HCT116 (cell line): Measurements from ENCODE around the gene UBE2R2. TPM values are rescaled to one million over a fixed set of nuclear protein-coding genes. Genes with fewer than 3 reads are reported as not detected.
"Not testable (repeated sequence)": the region's sequence is repeated elsewhere in the genome, so short reads cannot be mapped to it uniquely, and the experiment has no call there.

Source experiments
- ATAC-seq: fragments of 200-7000 bp; cut with Tn5 transposase; 2 replicates; pipeline ENCODE4 v1.9.1; 2020; ENCODE audit warnings: mild to moderate bottlenecking, moderate library complexity
- BruUV-seq: library from RNA; stranded (reverse); fragments of 400-500 nt; replicated peaks from 2 replicates; lab custom pipeline; 2021; lab: Mats Ljungman, UMichigan
- CTCF ChIA-PET: fragments of 300-600 bp; sonication (Branson Sonifier 250); formaldehyde crosslinking; loops from one replicate; lab custom pipeline; 2021; ENCODE audit warnings: antibody characterized with exemption; lab: Charles Lee
- POLR2A ChIA-PET: fragments of 300-600, 350-600 bp; sonication (Branson Sonifier 250); formaldehyde crosslinking; loops from one replicate; lab custom pipeline; 2021; ENCODE audit warnings: antibody characterized with exemption; lab: Charles Lee
- RAD21 ChIA-PET, 2 experiments: fragments of 300-600 bp; sonication (Branson Sonifier 250); formaldehyde crosslinking; loops; one replicate each; lab custom pipeline; 2023; ENCODE audit warnings: low total read pairs in 2 of 2; ENCODE audit not compliant: uncharacterized antibody in 2 of 2, unreplicated experiment in 2 of 2, low non-redundant PET in 1 of 2; lab: Charles Lee
- DNase-seq: peaks from one replicate; pipeline ENCODE4 v3.0.0-alpha.2; 2010; ENCODE audit warnings: low read depth, low spot score
- H2AFZ ChIP-seq: fragments of 200-600 bp; shearing (Covaris generic), sonication (generic); 2 replicates; pipeline ENCODE4 v1.6.1; 2017; ENCODE audit warnings: low read depth, mixed run types, mixed read lengths, antibody characterized with exemption, low read length; ENCODE audit not compliant: poor library complexity, severe bottlenecking
- H3K27ac ChIP-seq: 2 replicates; pipeline ENCODE4 v1.5.1; 2012; ENCODE audit warnings: low read depth, low read length
- H3K27me3 ChIP-seq: fragments of 200-600 bp; sonication (generic); 2 replicates; pipeline ENCODE4 v1.6.1; 2016; ENCODE audit warnings: mixed run types, low read length, mixed read lengths; ENCODE audit not compliant: insufficient read depth
- H3K36me3 ChIP-seq, 2 experiments: fragments of 200-500 bp in 1 of 2; fragments of 200-600 bp in 1 of 2; sonication (Bioruptor generic) in 1 of 2; sonication (generic) in 1 of 2; 2 replicates each; pipeline versions ENCODE4 v1.5.1 to v1.6.1; 2014 to 2016; ENCODE audit warnings: low read length in 2 of 2, inconsistent platforms in 1 of 2, mixed read lengths in 1 of 2, mixed run types in 1 of 2; ENCODE audit not compliant: insufficient read depth in 2 of 2, control insufficient read depth in 1 of 2
- H3K4me1 ChIP-seq, 2 experiments: fragments of 200-600 bp in 1 of 2; sonication (generic) in 1 of 2; 2 replicates each; pipeline versions ENCODE4 v1.5.1 to v1.6.1; 2012 to 2017; ENCODE audit warnings: low read length in 2 of 2, inconsistent platforms in 1 of 2, mild to moderate bottlenecking in 1 of 2, mixed read lengths in 1 of 2, mixed run types in 1 of 2, moderate library complexity in 1 of 2; ENCODE audit not compliant: insufficient read depth in 2 of 2, control insufficient read depth in 1 of 2
- H3K4me2 ChIP-seq: fragments of 200-600 bp; sonication (generic); 2 replicates; pipeline ENCODE4 v1.6.1; 2017; ENCODE audit warnings: mixed run types, low read length, mixed read lengths
- H3K4me3 ChIP-seq, 2 experiments: fragments of 200-600 bp in 1 of 2; sonication (generic) in 1 of 2; replicated peaks in 1 of 2; 2 replicates each; pipeline ENCODE4 v1.5.1; 2011 to 2016; ENCODE audit warnings: low read length in 2 of 2, control low read depth in 1 of 2, low read depth in 1 of 2, mild to moderate bottlenecking in 1 of 2, mixed read lengths in 1 of 2, mixed run types in 1 of 2
- H3K79me2 ChIP-seq: fragments of 200-600 bp; sonication (generic); 2 replicates; pipeline ENCODE4 v1.6.1; 2017; ENCODE audit warnings: mild to moderate bottlenecking, mixed run types, low read length, moderate library complexity, mixed read lengths; ENCODE audit not compliant: insufficient read depth
- H3K9ac ChIP-seq: fragments of 200-600 bp; sonication (generic); 2 replicates; pipeline ENCODE4 v1.6.1; 2016; ENCODE audit warnings: low read length, mixed read lengths
- H3K9me2 ChIP-seq: fragments of 200-600 bp; sonication (generic), shearing (Covaris generic); 2 replicates; pipeline ENCODE4 v1.6.1; 2017; ENCODE audit warnings: mixed run types, mild to moderate bottlenecking, moderate library complexity; ENCODE audit not compliant: insufficient read depth
- H3K9me3 ChIP-seq, 2 experiments: fragments of 200-500 bp in 1 of 2; fragments of 200-600 bp in 1 of 2; sonication (Bioruptor generic) in 1 of 2; sonication (generic) in 1 of 2; 2 replicates each; pipeline ENCODE4 v1.6.1; 2014 to 2017; ENCODE audit warnings: low read length in 2 of 2, mixed read lengths in 2 of 2, inconsistent platforms in 1 of 2, low read depth in 1 of 2, mild to moderate bottlenecking in 1 of 2, mixed run types in 1 of 2, moderate library complexity in 1 of 2; ENCODE audit not compliant: control insufficient read depth in 1 of 2, insufficient read depth in 1 of 2
- H4K20me1 ChIP-seq: fragments of 200-600 bp; sonication (generic), shearing (Covaris generic); 2 replicates; pipeline ENCODE4 v1.6.1; 2017; ENCODE audit warnings: mixed run types, mild to moderate bottlenecking, moderate library complexity; ENCODE audit not compliant: insufficient read depth
- EGR1 ChIP-seq: IDR thresholded peaks from 2 replicates; pipeline ENCODE4 v1.6.1; 2012; ENCODE audit warnings: low read depth
- FOSL1 ChIP-seq: IDR thresholded peaks from 2 replicates; pipeline ENCODE4 v1.6.1; 2012; ENCODE audit warnings: low read depth
- POLR2A ChIP-seq: IDR thresholded peaks from 2 replicates; pipeline ENCODE4 v1.7.0; 2011; ENCODE audit warnings: borderline replicate concordance; ENCODE audit not compliant: insufficient read depth, insufficient read length; ENCODE audit errors: extremely low read depth
- intact Hi-C: fragments of 100-400 bp; cut with micrococcal nuclease; formaldehyde crosslinking; loops from 2 replicates; pipeline ENCODE4 v1.10.0; 2022
- total RNA-seq: library from RNA; stranded (reverse); gene quantifications from one replicate; pipeline ENCODE4 v1.2.1, GENCODE V29; 2021; ENCODE audit not compliant: unreplicated experiment
- TF ChIP-seq, protein P1 (sequence below): IDR thresholded peaks from 2 replicates; pipeline ENCODE4 v1.6.1; 2011; ENCODE audit warnings: mild to moderate bottlenecking, low read length, moderate library complexity; ENCODE audit not compliant: insufficient replicate concordance; ENCODE audit errors: extremely low read depth
- TF ChIP-seq, protein P2 (sequence below), 3 experiments: fragments of 200-600 bp in 1 of 3; sonication (generic) in 1 of 3; IDR thresholded peaks in 2 of 3; conservative IDR thresholded peaks in 1 of 3; 2 replicates each; pipeline ENCODE4 v1.5.1; 2012 to 2017; ENCODE audit warnings: low read depth in 2 of 3, low read length in 2 of 3, antibody characterized with exemption in 1 of 3, borderline replicate concordance in 1 of 3, control low read depth in 1 of 3, mild to moderate bottlenecking in 1 of 3, mixed read lengths in 1 of 3, mixed run types in 1 of 3, moderate library complexity in 1 of 3; ENCODE audit not compliant: insufficient read depth in 1 of 3

Gene UBE2R2
- total RNA-seq, 1 experiment from 2014 or later, result 47.0 TPM

DNA sequence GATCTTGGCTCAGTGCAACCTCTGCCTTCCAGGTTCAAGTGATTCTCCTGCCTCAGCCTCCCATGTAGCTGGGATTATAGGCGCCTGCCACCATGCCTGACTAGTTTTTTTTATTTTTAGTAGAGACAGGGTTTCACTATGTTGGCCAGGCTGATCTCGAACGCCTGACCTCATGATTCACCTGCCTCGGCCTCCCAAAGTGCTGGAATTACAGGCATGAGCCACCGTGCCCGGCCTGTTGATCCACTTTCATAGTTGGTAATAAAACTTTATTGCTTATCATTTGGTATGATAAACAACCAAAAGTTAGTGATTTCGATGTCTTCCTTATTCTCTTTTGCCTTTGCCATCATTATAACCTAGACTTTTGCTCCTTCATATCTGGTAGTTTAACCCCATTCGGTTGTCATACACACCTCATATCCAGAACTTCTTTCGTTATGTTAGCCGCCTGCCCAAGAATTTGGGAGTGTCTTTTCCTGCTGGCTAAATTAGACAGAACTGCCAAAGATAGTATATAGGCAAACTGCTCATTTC, 45.0 kb downstream of the UBE2R2 start:
- intact Hi-C loops, result no loop called here

DNA sequence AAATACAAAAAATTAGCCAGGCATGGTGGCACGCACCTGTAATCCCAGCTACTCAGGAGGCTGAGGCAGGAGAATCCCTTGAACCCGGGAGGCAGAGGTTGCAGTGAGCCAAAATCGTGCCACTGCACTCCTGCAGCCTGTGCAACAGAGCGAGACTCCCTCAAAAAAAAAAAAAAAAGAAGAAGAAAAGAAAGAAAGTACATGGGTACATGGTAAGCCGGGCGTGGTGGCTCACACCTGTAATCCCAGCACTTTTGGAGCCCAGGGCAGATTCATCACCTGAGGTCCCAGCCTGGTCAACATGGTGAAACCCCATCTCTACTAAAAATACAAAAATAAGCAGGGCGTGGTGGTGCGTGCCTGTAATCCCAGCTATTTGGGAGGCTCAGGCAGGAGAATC, 46.1 kb downstream of the UBE2R2 start:
- H3K9ac ChIP-seq, H3K4me2 ChIP-seq, H3K9me3 ChIP-seq, CTCF ChIA-PET, H3K27ac ChIP-seq, H3K9me2 ChIP-seq, H3K4me3 ChIP-seq, POLR2A ChIA-PET, H3K36me3 ChIP-seq, H3K27me3 ChIP-seq, RAD21 ChIA-PET, H2AFZ ChIP-seq, ATAC-seq, intact Hi-C loops, DNase-seq, BruUV-seq: not testable (repeated sequence)
- H3K4me1 ChIP-seq, result peaks cover 17 to 56% of the 10 kb centered on the region in 2 experiments
- H3K79me2 ChIP-seq, result peaks cover 97% of the 10 kb centered on the region
- peaks cover 17% of the 10 kb centered on the region; the same call in 1 of the 2 replicates for H4K20me1 ChIP-seq

More for the DNA sequence above, 45.0 kb downstream of the UBE2R2 start:
- no peaks in the 10 kb centered on the region for H3K36me3 ChIP-seq
- peaks cover 20 to 59% of the 10 kb centered on the region in 2 experiments for H3K4me1 ChIP-seq
- H2AFZ ChIP-seq, result no peak overlapping the region
- no peak overlapping the region for H3K27ac ChIP-seq
- TF ChIP-seq, protein P1, sequence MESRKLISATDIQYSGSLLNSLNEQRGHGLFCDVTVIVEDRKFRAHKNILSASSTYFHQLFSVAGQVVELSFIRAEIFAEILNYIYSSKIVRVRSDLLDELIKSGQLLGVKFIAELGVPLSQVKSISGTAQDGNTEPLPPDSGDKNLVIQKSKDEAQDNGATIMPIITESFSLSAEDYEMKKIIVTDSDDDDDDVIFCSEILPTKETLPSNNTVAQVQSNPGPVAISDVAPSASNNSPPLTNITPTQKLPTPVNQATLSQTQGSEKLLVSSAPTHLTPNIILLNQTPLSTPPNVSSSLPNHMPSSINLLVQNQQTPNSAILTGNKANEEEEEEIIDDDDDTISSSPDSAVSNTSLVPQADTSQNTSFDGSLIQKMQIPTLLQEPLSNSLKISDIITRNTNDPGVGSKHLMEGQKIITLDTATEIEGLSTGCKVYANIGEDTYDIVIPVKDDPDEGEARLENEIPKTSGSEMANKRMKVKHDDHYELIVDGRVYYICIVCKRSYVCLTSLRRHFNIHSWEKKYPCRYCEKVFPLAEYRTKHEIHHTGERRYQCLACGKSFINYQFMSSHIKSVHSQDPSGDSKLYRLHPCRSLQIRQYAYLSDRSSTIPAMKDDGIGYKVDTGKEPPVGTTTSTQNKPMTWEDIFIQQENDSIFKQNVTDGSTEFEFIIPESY, result no peak
- TF ChIP-seq EGR1 (no peak), FOSL1 (no peak), POLR2A (no peak)
- TF ChIP-seq, protein P2, sequence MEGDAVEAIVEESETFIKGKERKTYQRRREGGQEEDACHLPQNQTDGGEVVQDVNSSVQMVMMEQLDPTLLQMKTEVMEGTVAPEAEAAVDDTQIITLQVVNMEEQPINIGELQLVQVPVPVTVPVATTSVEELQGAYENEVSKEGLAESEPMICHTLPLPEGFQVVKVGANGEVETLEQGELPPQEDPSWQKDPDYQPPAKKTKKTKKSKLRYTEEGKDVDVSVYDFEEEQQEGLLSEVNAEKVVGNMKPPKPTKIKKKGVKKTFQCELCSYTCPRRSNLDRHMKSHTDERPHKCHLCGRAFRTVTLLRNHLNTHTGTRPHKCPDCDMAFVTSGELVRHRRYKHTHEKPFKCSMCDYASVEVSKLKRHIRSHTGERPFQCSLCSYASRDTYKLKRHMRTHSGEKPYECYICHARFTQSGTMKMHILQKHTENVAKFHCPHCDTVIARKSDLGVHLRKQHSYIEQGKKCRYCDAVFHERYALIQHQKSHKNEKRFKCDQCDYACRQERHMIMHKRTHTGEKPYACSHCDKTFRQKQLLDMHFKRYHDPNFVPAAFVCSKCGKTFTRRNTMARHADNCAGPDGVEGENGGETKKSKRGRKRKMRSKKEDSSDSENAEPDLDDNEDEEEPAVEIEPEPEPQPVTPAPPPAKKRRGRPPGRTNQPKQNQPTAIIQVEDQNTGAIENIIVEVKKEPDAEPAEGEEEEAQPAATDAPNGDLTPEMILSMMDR (IDR thresholded peaks at IDR 0.05 in 2 of 3, conservative IDR thresholded peaks at IDR 0.05 in 1 of 3; ENCODE audit: borderline replicate concordance in 1 of 3, insufficient read depth in 1 of 3, low read depth in 2 of 3, low read length in 2 of 3), result no peak
- no peak for DNase-seq
- H3K4me3 ChIP-seq, result no peak overlapping the region
- H3K4me2 ChIP-seq, result no peak overlapping the region
- ChIA-PET CTCF (no interaction called here), POLR2A (no interaction called here), RAD21 (no interaction called here)
- BruUV-seq, result no TSS peak
- H3K9me3 ChIP-seq, result no peaks in the 10 kb centered on the region
- no peaks in the 10 kb centered on the region for H3K27me3 ChIP-seq
- H4K20me1 ChIP-seq, result peaks cover 12% of the 10 kb centered on the region; the same call in 1 of the 2 replicates
- H3K9me2 ChIP-seq, result no peaks in the 10 kb centered on the region
- no peak for ATAC-seq
- H3K9ac ChIP-seq, result no peak overlapping the region
- H3K79me2 ChIP-seq, result peaks cover 97% of the 10 kb centered on the region
